ENCODE data around the gene RETNLB.

DNA sequence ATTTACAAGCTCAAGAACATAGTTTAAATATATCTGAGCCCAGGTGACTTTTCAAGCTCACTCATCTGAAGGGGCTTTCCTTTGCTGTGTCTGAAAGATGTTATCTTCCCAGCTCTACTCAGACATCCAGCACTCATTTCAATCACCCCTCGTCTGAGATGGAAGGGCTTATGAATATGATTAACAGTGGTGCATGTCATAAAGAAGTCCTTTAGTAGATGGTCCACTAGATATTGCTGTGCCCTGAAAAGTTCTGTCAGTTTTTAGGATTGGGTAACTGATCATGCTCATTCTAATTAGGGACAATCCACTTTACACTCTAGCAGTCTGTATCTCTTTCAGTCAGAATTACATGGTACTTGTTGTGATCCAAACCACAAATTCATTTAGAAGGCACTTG lies 28.3 kb downstream of the RETNLB start:
- TF ChIP-seq ELK1 (IDR thresholded peaks at IDR 0.05; ENCODE audit: borderline replicate concordance, low read depth, low read length) = no peak
- no peak for TF ChIP-seq SMC3 (IDR thresholded peaks at IDR 0.05; ENCODE audit: low read depth, low read length)
- TF ChIP-seq CHD1 (IDR thresholded peaks at IDR 0.05; ENCODE audit: low read depth, low read length) = no peak
- TF ChIP-seq, protein P1, sequence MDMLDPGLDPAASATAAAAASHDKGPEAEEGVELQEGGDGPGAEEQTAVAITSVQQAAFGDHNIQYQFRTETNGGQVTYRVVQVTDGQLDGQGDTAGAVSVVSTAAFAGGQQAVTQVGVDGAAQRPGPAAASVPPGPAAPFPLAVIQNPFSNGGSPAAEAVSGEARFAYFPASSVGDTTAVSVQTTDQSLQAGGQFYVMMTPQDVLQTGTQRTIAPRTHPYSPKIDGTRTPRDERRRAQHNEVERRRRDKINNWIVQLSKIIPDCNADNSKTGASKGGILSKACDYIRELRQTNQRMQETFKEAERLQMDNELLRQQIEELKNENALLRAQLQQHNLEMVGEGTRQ (IDR thresholded peaks at IDR 0.05; ENCODE audit: low read depth, low read length) = no peak
- TF ChIP-seq, protein P2, sequence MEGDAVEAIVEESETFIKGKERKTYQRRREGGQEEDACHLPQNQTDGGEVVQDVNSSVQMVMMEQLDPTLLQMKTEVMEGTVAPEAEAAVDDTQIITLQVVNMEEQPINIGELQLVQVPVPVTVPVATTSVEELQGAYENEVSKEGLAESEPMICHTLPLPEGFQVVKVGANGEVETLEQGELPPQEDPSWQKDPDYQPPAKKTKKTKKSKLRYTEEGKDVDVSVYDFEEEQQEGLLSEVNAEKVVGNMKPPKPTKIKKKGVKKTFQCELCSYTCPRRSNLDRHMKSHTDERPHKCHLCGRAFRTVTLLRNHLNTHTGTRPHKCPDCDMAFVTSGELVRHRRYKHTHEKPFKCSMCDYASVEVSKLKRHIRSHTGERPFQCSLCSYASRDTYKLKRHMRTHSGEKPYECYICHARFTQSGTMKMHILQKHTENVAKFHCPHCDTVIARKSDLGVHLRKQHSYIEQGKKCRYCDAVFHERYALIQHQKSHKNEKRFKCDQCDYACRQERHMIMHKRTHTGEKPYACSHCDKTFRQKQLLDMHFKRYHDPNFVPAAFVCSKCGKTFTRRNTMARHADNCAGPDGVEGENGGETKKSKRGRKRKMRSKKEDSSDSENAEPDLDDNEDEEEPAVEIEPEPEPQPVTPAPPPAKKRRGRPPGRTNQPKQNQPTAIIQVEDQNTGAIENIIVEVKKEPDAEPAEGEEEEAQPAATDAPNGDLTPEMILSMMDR (conservative IDR thresholded peaks at IDR 0.05; ENCODE audit: low read depth, low read length) = no peak
- TF ChIP-seq MAZ (IDR thresholded peaks at IDR 0.05; ENCODE audit: borderline replicate concordance, low read depth, low read length) = no peak
